ENCODE measurements around the gene UGT1A9. TPM values are rescaled to one million over a fixed set of nuclear protein-coding genes. Genes with fewer than 3 reads are reported as not detected.

Gene UGT1A9
- polyA plus RNA-seq, 1 donor from 2014 or later = not detected

GRCh38 chr2:233815861-233816260 is 144.2 kb downstream of the UGT1A9 start:
- H3K79me2 ChIP-seq (replicated peaks; ENCODE audit: insufficient read depth, low read length) = no peaks in the 10 kb centered on the region
- no peak for TF ChIP-seq SMC3 (conservative IDR thresholded peaks at IDR 0.05; ENCODE audit: poor library complexity)
- no peak for TF ChIP-seq MXI1 (conservative IDR thresholded peaks at IDR 0.05; ENCODE audit: poor library complexity, severe bottlenecking)
- TF ChIP-seq TAF1 (IDR thresholded peaks at IDR 0.05; ENCODE audit: low read depth) = no peak
- TF ChIP-seq EZH2 (IDR thresholded peaks at IDR 0.05; ENCODE audit: borderline replicate concordance, insufficient read depth, low read length, poor library complexity, severe bottlenecking) = no peak
- no peak for TF ChIP-seq POLR2AphosphoS5 (IDR thresholded peaks at IDR 0.05)
- H3F3A ChIP-seq (ENCODE audit: insufficient read depth, low read length, poor library complexity, severe bottlenecking) = no peaks in the 10 kb centered on the region
- H3K27ac ChIP-seq (ENCODE audit: low read length) = no peak overlapping the region
- H3K4me3 ChIP-seq (ENCODE audit: low read length) = no peak overlapping the region
- no peak overlapping the region for H3K4me2 ChIP-seq (ENCODE audit: low read length)
- no peaks in the 10 kb centered on the region for H3K27me3 ChIP-seq (ENCODE audit: insufficient read depth, low read depth, low read length)
- no peaks in the 10 kb centered on the region for H3K9me3 ChIP-seq (ENCODE audit: low read length)
- H3K9ac ChIP-seq (ENCODE audit: low read length) = no peak overlapping the region
- H3K36me3 ChIP-seq (ENCODE audit: insufficient read depth, low read length) = no peaks in the 10 kb centered on the region
- no peak overlapping the region for H2AFZ ChIP-seq (ENCODE audit: low read depth, low read length)
- H4K20me1 ChIP-seq (ENCODE audit: insufficient read depth) = no peaks in the 10 kb centered on the region
- H3K9me2 ChIP-seq (ENCODE audit: insufficient read depth, low read length) = no peaks in the 10 kb centered on the region

DNA sequence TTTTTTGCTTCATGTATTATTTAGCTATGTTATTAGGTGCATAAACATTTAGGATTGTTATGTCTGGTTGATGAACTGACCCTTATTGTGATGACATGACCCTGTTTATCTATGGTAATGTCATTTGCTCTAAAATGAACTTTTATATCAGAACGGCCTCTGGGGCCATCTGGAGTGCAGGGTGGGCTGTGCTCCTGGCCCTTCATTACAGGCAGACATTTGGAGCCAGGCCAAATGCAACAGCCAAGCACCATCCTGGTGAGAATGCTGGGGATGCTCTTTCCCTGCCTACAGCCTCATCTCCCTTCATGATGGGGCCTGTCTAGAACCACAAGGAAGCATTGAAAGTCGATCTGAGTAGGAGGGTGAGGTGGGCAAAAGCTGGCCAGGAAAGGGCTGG is 144.6 kb downstream of the UGT1A9 start:
- no peaks in the 10 kb centered on the region for H3K9me2 ChIP-seq (ENCODE audit: insufficient read depth, low read length)
- no peaks in the 10 kb centered on the region for H3K27me3 ChIP-seq (ENCODE audit: insufficient read depth, low read depth, low read length)
- no peaks in the 10 kb centered on the region for H3K36me3 ChIP-seq (ENCODE audit: insufficient read depth, low read length)
- no peaks in the 10 kb centered on the region for H3K79me2 ChIP-seq (replicated peaks; ENCODE audit: insufficient read depth, low read length)
- no peaks in the 10 kb centered on the region for H3F3A ChIP-seq (ENCODE audit: insufficient read depth, low read length, poor library complexity, severe bottlenecking)
- H3K4me3 ChIP-seq (ENCODE audit: low read length) = no peak overlapping the region
- H2AFZ ChIP-seq (ENCODE audit: low read depth, low read length) = no peak overlapping the region
- H3K27ac ChIP-seq (ENCODE audit: low read length) = no peak overlapping the region
- no peaks in the 10 kb centered on the region for H3K9me3 ChIP-seq (ENCODE audit: low read length)
- H3K4me2 ChIP-seq (ENCODE audit: low read length) = no peak overlapping the region
- no peak overlapping the region for H3K9ac ChIP-seq (ENCODE audit: low read length)
- no peak for TF ChIP-seq EP300 (conservative IDR thresholded peaks at IDR 0.05; ENCODE audit: poor library complexity, severe bottlenecking)
- no peak for TF ChIP-seq RAD21 (conservative IDR thresholded peaks at IDR 0.05)
- TF ChIP-seq, protein P1, sequence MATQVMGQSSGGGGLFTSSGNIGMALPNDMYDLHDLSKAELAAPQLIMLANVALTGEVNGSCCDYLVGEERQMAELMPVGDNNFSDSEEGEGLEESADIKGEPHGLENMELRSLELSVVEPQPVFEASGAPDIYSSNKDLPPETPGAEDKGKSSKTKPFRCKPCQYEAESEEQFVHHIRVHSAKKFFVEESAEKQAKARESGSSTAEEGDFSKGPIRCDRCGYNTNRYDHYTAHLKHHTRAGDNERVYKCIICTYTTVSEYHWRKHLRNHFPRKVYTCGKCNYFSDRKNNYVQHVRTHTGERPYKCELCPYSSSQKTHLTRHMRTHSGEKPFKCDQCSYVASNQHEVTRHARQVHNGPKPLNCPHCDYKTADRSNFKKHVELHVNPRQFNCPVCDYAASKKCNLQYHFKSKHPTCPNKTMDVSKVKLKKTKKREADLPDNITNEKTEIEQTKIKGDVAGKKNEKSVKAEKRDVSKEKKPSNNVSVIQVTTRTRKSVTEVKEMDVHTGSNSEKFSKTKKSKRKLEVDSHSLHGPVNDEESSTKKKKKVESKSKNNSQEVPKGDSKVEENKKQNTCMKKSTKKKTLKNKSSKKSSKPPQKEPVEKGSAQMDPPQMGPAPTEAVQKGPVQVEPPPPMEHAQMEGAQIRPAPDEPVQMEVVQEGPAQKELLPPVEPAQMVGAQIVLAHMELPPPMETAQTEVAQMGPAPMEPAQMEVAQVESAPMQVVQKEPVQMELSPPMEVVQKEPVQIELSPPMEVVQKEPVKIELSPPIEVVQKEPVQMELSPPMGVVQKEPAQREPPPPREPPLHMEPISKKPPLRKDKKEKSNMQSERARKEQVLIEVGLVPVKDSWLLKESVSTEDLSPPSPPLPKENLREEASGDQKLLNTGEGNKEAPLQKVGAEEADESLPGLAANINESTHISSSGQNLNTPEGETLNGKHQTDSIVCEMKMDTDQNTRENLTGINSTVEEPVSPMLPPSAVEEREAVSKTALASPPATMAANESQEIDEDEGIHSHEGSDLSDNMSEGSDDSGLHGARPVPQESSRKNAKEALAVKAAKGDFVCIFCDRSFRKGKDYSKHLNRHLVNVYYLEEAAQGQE (IDR thresholded peaks at IDR 0.05; ENCODE audit: borderline replicate concordance) = no peak
- TF ChIP-seq, protein P2, sequence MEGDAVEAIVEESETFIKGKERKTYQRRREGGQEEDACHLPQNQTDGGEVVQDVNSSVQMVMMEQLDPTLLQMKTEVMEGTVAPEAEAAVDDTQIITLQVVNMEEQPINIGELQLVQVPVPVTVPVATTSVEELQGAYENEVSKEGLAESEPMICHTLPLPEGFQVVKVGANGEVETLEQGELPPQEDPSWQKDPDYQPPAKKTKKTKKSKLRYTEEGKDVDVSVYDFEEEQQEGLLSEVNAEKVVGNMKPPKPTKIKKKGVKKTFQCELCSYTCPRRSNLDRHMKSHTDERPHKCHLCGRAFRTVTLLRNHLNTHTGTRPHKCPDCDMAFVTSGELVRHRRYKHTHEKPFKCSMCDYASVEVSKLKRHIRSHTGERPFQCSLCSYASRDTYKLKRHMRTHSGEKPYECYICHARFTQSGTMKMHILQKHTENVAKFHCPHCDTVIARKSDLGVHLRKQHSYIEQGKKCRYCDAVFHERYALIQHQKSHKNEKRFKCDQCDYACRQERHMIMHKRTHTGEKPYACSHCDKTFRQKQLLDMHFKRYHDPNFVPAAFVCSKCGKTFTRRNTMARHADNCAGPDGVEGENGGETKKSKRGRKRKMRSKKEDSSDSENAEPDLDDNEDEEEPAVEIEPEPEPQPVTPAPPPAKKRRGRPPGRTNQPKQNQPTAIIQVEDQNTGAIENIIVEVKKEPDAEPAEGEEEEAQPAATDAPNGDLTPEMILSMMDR (IDR thresholded peaks at IDR 0.05; ENCODE audit: poor library complexity, severe bottlenecking) = no peak
- TF ChIP-seq MXI1 (conservative IDR thresholded peaks at IDR 0.05; ENCODE audit: poor library complexity, severe bottlenecking) = no peak
- no peak for TF ChIP-seq POLR2AphosphoS5 (IDR thresholded peaks at IDR 0.05)
- no peak for TF ChIP-seq TAF1 (IDR thresholded peaks at IDR 0.05; ENCODE audit: low read depth)
- H4K20me1 ChIP-seq (ENCODE audit: insufficient read depth) = no peaks in the 10 kb centered on the region

DNA sequence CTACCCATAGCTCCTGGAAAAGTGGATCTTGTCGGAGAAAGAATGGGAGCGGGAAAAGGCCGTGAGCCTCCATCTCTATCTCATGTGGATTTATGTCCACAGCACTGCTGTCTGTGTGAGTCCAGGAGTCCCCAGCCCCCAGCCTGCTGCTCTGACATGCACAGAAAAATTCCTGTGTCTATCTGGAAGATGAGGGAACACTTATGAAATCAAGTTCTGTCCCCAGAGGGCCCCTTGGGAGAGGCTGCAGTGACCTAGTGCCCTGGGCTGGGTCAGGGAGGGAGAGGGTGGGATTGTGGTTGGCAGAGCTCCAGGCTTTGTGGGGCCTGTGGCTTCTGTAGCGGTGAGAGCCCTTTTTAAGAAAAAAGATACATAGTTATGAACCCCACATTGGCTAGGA is 145.1 kb downstream of the UGT1A9 start:
- Histone ChIP-seq H3K27me3 (ENCODE audit: insufficient read depth, low read depth, low read length) (no peaks in the 10 kb centered on the region), H4K20me1 (ENCODE audit: insufficient read depth) (no peaks in the 10 kb centered on the region), H3F3A (ENCODE audit: insufficient read depth, low read length, poor library complexity, severe bottlenecking) (no peaks in the 10 kb centered on the region), H2AFZ (ENCODE audit: low read depth, low read length) (no peak overlapping the region), H3K36me3 (ENCODE audit: insufficient read depth, low read length) (no peaks in the 10 kb centered on the region), H3K4me3 (ENCODE audit: low read length) (no peak overlapping the region), H3K79me2 (replicated peaks; ENCODE audit: insufficient read depth, low read length) (no peaks in the 10 kb centered on the region), H3K27ac (ENCODE audit: low read length) (no peak overlapping the region), H3K9me2 (ENCODE audit: insufficient read depth, low read length) (no peaks in the 10 kb centered on the region), H3K9ac (ENCODE audit: low read length) (no peak overlapping the region), H3K9me3 (ENCODE audit: low read length) (no peaks in the 10 kb centered on the region), H3K4me2 (ENCODE audit: low read length) (no peak overlapping the region)
- TF ChIP-seq SMC3 (conservative IDR thresholded peaks at IDR 0.05; ENCODE audit: poor library complexity) (no peak), EZH2 (IDR thresholded peaks at IDR 0.05; ENCODE audit: borderline replicate concordance, insufficient read depth, low read length, poor library complexity, severe bottlenecking) (no peak), EP300 (conservative IDR thresholded peaks at IDR 0.05; ENCODE audit: poor library complexity, severe bottlenecking) (no peak), POLR2AphosphoS5 (IDR thresholded peaks at IDR 0.05) (no peak), RAD21 (conservative IDR thresholded peaks at IDR 0.05) (no peak), MXI1 (conservative IDR thresholded peaks at IDR 0.05; ENCODE audit: poor library complexity, severe bottlenecking) (no peak), TAF1 (IDR thresholded peaks at IDR 0.05; ENCODE audit: low read depth) (no peak)
- TF ChIP-seq, protein P2 (IDR thresholded peaks at IDR 0.05; ENCODE audit: poor library complexity, severe bottlenecking) = no peak
- TF ChIP-seq, protein P1 (IDR thresholded peaks at IDR 0.05; ENCODE audit: borderline replicate concordance) = no peak

Measured in neural cell (in vitro differentiated cells).